ENCODE measurements around the gene TRAF1.
"Not testable (repeated sequence)": the region's sequence is repeated elsewhere in the genome, so short reads cannot be mapped to it uniquely, and the experiment has no call there.

The TRAF1 gene, protein sequence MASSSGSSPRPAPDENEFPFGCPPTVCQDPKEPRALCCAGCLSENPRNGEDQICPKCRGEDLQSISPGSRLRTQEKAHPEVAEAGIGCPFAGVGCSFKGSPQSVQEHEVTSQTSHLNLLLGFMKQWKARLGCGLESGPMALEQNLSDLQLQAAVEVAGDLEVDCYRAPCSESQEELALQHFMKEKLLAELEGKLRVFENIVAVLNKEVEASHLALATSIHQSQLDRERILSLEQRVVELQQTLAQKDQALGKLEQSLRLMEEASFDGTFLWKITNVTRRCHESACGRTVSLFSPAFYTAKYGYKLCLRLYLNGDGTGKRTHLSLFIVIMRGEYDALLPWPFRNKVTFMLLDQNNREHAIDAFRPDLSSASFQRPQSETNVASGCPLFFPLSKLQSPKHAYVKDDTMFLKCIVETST
- total RNA-seq, result 370 to 739 (median 399) reads per million in 3 experiments

GRCh38 chr9:120926397-120926928, at the start of gene TRAF1:
TRAF1 (minus strand) TSS chr9:120926796; CDS start chr9:120926075, 721 bp downstream.
- DNase-seq, result peak; percentile 46

DNA sequence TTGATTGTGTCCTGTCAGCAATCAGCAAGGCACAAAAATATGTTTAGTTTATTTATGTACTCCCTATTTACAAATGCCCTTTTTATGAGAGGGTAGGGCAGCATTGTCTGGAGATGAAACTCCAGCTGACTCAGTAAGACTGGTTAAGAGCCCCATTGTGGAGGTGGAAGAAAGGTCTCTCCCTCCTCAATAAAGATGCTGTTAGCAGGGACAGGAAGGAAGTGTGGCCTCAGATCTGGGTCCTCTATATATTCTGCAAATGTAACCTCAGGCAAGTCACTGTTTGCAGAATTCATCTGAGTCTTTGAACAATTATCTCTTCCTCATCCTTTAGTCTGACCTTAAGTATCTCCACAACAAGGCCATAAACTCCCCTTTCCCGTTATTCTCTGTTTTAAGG, 48.3 kb upstream of the TRAF1 start:
- DNase-seq, result no peak

- DNase-seq, result no peak
These were observed 47.6 kb upstream of the TRAF1 start for GRCh38 chr9:120974181-120974580.

GRCh38 chr9:120971938-120972337, 45.3 kb upstream of the TRAF1 start:
- DNase-seq, result no peak

- DNase-seq, result not testable (repeated sequence)
These were observed 44.9 kb upstream of the TRAF1 start for GRCh38 chr9:120971471-120971870.

GRCh38 chr9:120970244-120970643, 43.6 kb upstream of the TRAF1 start:
- DNase-seq, result no peak

- DNase-seq, result no peak
These were observed 39.4 kb upstream of the TRAF1 start for GRCh38 chr9:120966013-120966369.

- no peak for DNase-seq
These were observed 38.9 kb upstream of the TRAF1 start for GRCh38 chr9:120965344-120966012.

- no peak for DNase-seq
These were observed 35.3 kb upstream of the TRAF1 start for GRCh38 chr9:120961936-120962335.

DNA sequence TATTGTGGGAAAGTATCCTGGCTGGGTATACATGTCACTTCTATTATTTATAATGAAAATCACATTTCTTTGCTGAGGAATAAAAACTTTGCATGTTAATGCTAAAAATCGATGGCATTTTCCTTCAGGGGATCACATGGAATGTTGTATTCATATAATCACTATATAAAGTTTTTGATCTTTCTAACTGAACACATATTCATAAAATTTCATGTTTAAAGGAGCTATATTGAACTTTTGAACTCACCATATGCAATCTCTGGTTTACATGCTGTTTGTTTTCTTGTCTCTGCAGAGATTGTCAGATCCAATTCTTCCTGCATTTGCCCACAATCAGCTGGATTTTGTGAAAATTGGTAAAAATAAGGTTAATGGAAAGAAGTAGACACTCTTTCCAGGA, 33.4 kb upstream of the TRAF1 start:
- DNase-seq, result no peak

DNA sequence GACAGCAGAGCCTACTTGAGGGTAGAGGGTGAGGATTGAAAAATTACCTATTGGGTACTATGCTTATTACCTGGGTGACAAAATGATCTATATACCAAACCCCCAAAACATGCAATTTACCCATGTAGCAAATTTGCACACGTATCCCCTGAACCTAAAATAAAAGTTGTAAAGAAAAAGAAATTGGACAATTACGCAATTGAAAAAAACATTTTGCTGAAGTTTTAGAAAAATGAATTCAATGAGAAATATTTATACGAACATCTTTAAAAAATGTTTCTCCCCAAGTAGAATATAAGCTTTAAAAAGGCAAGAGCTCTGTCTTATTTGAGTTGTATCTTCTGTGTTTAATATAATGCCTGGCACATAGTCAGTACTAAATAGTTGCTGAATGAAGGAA, 30.3 kb upstream of the TRAF1 start:
- no peak for DNase-seq

DNA sequence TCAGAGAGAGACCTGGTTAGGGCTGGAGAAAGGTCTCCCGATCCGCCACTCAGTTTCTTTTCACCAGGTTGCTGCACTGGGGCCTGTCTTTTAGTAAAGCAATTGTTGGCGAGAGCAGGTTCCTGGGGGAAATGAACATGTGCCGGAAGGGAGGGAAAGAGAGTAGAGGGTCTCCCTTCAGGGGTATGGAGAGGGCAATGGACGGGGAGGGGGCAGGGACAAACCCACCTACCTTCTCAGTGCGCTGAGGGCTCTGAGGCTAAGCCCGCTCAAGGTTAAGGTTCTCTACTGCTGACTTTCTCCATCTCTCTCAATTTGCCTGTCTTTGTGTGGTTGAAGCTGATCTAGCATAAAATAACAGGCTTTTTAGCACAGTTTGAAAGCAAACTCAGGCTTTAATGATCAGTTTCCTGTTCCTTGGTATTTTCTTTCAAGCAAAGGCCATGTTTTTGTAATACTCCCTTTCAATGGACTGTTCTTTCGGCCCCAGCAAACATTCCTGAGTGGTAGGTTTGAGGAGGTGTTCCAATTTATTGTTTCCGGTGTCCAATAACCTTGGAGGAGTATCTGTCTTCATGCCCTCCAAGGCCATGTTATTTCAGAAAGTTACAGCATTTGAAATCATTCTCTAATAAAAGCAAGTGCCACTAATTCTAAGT, 25.5 kb upstream of the TRAF1 start:
- DNase-seq, result no peak

DNA sequence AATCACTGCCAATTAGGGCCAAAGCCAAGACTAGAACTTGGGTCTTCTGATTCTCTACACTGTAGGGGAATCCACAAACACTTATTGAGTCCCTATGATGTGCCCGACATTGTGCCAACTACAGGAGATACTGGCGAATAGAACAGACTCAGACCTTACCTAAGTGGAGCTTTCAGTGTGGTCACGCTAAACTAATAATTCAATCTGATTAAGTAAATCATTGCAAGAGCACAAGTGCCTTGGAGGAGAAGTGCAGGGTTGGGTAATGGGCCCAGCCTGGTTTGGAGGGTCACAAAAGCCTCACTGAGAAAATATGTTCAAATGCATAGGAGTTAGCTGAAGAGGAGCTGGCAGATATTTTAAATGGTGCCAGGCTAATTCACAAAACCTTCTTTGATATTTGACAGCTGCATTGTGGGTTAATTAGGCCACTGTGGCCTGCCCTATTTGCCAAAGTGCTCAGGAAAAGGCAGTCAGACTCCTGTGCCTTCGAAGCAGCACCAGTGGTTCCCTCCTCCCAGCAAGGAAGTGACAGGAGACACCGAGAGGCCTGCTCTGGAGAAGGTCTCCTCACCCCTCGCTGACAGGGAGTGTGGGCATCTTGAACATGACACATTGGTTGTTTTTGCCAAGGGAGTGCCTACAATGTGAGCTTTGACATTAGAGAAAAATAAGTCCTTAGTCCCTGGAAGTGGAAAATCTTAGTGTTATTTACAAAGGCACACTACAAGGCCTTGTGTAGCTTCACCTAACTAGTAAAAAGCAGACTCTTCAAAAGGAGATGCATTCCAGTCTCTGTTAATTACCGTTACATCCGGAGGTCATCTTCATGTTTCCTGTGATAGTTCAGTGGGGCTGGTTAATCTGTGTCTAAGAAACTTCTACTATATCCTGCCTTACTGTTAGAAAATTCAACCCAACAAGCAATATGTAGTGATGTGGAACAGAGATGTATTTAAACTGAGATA, 24.1 kb upstream of the TRAF1 start:
- no peak for DNase-seq

- no peak for DNase-seq
These were observed 22.7 kb upstream of the TRAF1 start for GRCh38 chr9:120949290-120949689.

DNA sequence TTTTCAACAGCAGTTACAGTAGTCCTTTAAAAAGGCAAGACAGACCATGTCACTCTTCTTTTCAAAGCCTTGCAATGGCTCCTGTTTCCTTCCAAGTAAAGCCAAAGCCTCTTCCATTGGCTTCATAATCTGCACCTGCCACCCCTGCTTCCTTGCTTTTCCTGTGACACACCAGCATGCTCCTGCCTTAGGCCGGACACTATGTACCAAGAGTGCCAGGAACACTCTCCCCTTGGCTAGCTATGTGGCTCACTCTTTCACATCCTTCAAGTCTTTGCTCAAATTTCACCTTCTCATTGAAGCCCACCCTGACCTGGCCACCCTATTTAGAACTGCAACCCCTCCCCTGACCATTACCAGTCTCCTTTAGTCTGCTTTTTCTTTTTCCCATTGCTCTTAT, 22.2 kb upstream of the TRAF1 start:
- no peak for DNase-seq

DNA sequence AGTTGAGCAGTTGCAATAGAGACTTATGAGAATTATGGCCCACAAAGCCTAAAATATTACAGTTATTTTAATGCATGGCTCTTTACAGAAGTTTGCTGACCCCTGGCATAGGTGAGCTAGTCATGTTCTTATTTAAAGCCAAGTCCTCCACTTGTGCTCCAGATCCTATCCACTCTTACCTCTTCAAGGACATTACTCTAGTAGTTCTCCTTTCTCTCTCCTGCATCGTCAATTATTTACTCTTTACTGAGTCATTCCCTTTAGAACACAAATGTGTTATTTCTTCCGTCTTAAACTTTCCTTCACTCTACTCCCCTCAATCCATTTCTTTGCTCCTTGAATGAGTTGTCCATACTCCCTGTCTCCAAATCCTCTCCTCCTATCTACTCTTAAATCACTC, 20.6 kb upstream of the TRAF1 start:
- DNase-seq, result no peak

GRCh38 chr9:120946259-120946658, 19.7 kb upstream of the TRAF1 start:
- DNase-seq, result no peak

DNA sequence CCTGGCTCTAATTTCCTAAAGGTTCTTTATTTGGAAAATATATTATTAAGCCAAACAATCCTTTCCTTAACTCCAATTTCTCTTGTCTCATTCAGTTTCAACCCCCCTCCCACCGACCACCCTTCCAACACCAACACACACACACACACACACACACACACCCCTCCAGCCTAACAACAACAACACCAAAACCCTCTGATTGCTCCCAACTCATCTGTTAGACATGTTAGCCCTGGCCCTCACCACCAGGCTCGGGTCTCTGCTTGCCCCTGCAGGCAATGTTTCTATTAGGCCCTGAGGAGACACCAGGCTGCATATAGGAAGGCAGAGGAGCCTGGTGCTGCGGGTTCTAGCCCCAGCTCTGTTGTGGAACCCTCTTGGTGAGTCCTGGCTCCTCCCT, 18.4 kb upstream of the TRAF1 start:
- no peak for DNase-seq

- DNase-seq, result no peak
These were observed 17.8 kb upstream of the TRAF1 start for GRCh38 chr9:120944434-120944843.

- DNase-seq, result no peak
These were observed 15.8 kb upstream of the TRAF1 start for GRCh38 chr9:120942186-120943001.

DNA sequence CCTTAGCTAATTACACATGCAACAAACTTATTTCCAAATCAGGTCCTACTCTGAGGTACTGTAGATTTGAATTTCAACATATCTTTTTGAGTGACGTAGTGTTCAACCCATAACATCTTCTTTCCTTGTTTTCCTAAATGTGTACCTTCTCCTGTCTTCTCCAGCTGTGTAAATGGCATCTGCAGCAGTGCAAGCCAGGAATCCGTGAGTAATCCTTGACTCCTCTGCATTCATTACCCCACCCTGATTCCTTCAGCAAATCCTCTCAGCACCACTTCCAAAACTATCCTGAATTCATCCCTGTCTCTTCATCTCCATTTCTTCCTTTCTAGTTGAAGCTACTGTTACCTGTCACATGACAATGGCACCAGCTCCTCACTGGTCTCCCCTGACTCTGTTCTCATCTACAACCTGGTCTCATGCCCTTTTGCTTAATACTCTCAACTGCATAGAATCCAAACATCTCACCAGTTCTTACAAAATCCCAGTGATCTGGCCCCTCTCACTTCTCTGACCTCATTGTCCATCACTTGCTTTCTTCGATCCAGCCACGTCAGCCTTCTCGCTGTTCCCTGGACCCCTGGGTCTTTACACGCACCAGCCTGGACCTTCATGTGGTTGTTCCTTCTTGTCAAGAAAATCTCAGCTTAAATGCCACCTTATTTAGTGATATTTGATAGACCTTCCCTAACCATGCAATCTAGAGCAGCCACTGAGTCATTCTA, 14.6 kb upstream of the TRAF1 start:
- no peak for DNase-seq
